Jurkat, Clone E6-1 (cell line): ENCODE data around the gene LIFR.
A peak's percentile ranks its signal among the peaks of the same experiment; 100 is the strongest.
"Not testable (repeated sequence)": the region's sequence is repeated elsewhere in the genome, so short reads cannot be mapped to it uniquely, and the experiment has no call there.

ENCODE experiments used
- DNase-seq: peaks from one replicate; pipeline ENCODE4 v3.0.0-alpha.2; 2011; ENCODE audit warnings: low read depth, low spot score
- H3K4me3 ChIP-seq: 2 replicates; pipeline ENCODE4 v1.5.1; 2011; ENCODE audit warnings: mild to moderate bottlenecking, low read length, control low read depth, moderate library complexity

Gene LIFR

DNA sequence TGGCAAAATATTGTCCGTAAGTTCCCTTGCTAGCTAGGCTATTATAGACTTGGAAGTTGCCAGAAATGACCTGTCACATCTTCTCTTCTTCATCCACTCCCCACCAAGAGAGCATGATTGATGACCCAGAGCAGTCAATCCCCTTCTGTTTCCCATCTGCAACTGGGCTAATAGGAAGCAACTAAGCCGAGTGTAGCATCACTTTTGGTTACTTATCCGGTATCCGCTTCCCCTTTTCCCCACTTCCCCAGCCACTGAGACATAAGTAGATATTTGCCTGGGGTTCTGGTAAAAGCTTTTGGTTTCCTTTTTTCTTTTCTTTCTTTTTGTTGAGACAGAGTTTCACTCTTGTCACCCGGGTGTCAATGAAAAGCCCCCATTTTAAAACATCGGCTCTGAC, 29.4 kb upstream of the LIFR start:
- no peak overlapping the region for H3K4me3 ChIP-seq
- DNase-seq = no peak

DNA sequence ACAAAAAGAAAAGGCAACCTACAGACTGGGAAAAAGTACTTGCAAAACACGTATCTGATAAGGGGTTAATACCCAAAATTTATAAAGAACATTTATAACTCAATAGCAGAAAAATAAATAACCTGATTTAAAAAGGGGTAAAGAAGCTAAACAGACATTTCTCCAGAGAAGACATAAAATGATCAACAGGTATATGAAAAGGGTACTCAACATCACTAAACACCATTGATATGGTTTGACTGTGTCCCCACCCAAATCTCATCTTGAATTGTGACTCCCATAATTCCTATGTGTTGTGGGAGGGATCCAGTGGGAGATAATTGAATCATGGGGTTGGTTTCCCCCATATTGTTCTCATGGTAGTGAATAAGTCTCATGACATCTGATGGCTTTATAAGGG, 27.1 kb upstream of the LIFR start:
- H3K4me3 ChIP-seq = no peak overlapping the region
- no peak for DNase-seq

DNA sequence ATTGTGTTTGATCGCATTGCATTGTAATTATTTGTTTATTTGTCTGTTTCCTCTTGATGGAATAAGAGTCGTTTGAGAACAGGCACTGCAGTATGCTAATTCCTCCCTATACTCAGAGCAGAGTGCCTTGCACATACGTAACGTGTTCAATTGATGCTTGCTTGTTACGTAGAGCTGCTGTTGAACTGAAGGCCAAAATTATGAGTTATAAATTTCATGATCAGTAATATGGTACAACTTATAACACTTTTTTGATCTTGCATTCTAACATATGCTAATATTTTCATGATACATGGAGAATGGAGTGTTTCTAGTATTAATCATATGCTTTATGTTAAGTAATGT, 26.5 kb upstream of the LIFR start:
- no peak for DNase-seq
- H3K4me3 ChIP-seq = no peak overlapping the region

DNA sequence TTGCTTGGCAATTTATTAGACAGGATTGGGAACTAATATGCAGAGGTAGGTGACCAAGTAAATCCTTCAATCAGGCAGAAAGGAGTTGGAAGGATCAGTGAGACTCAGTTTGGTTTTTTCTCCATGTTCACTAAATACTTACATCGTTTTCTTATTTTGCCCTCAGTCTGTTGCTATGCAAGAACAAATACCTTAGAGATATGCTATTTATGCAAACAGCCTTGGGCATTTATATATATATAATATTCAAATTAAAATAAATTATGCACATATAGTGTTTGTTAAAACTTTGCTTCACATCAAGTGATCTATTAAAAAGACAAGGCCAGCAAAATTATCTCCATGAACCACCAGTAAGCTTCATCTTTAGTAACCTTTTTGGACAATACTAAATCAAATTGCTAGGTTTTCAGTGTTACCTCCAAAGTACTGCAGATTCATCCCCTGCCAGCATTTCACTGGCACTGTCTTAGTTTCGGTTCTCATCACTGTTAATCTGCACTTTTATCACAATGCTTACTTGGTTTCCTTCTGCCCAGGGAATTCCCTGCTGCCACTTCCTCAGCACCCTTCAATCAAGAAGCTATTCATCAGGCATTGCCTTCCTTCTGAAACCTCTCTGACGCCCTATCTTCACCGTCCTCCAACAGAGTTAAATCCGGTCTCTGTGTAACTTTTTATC, 26.0 kb upstream of the LIFR start:
- no peak for DNase-seq
- H3K4me3 ChIP-seq = no peak overlapping the region

DNA sequence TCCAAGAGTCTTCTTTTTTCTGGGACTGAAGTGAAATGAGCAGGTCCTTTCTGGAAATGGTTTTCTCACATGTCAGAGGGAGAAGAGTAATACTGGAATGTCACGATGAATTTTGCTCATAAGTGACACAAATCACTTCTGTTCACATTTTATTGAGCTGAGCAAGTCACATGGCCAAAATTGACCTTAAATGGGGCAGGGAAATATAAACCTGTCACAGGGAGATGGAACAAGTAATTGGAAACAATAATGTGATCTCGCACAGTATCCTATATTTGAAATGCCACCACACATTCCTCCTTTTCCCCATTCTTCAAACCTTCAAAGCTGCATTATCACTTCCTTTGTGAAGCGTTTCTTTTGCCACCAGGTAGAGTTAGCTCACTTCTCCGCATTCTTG, 25.2 kb upstream of the LIFR start:
- DNase-seq = no peak
- no peak overlapping the region for H3K4me3 ChIP-seq

DNA sequence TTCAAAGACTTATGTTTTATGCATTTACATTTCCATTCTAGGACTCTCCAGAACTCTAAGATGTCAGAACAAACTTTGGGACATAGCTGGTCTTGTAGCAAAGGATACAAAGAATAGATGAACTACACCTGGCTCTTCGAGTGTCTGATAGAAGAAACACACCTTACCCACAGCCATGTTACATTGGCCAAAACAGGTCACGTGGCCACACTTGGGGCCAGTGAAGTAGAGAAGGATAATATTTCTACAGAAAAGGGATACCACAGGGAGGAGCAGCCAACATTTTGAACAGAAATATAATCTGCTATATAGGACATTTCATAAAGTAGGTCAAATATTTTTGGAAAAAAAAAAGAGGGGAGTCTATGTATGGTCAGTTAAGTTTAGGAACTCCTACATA, 22.7 kb upstream of the LIFR start:
- DNase-seq = no peak

DNA sequence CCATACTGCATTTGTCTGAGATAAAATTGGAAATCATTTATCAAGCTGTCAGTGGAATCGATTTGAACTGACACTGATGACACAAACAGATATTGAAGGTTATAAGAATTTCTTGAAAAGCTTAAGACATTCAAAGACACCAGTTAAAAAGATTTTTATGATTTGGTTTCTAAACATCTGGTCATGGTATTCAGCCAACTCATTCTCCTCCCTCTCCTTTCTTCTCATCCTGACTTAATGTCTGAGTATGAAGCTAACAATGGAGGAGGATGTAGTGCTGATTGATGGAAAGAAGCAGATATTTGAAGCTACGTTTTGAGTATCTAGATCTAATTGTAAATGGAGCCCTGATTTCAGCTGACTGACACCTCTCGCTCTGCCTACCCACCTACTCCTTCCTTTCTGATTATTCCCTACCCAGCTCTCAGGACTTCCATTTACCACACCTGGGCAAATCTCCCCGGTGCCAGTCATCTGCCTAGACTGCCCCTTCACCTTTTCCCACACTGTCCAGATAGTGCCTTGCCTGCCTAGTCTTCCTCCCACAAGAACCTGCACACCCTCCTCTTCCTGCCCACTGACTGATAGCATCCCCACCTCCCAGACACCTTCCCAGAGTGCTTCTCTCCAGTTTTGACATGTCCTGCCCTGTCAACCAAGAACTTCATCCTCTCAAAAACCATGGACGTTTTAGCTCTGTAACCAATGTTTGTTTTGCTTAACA, 20.7 kb upstream of the LIFR start:
- no peak overlapping the region for H3K4me3 ChIP-seq
- no peak for DNase-seq

More for the DNA sequence above, 22.7 kb upstream of the LIFR start:
- no peak overlapping the region for H3K4me3 ChIP-seq

DNA sequence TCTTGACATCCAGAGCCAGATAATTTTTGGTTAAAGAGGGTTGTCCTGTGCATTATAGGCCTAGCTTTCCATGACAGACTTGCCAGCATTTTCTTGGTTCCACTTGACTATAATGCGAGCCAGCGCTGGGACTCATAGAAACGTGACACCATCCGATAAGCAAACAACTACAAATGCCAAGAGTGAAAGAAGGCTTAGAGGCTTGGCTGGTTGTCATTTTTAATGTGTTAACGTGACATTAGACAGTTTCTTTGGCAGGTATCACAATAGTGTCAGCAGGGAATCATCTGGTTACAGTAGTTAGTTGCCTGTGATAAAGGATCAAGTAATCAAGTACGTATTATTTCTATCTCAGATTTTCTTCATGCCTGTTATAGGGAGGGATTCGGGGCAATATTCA, 20.0 kb upstream of the LIFR start:
- H3K4me3 ChIP-seq = no peak overlapping the region
- no peak for DNase-seq

DNA sequence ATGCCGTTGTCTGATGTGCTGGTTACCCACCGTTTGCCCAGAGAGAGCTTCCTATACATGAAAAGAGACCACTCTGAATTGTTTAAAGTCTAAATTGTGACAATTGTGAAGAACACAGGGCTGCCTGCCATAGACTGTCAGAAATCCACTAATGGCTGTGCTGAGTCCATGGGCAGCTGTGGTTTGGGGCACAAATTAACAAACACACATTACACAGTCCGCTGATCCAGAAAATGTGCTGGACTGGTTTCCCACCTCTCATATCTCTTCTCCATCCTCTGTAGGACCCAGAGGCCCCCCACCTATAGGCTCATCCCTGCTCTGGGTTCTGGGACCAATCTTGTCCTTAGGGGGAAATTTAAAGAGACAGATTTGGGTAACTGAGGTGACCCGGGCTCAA, 19.0 kb upstream of the LIFR start:
- no peak for DNase-seq
- H3K4me3 ChIP-seq = no peak overlapping the region

DNA sequence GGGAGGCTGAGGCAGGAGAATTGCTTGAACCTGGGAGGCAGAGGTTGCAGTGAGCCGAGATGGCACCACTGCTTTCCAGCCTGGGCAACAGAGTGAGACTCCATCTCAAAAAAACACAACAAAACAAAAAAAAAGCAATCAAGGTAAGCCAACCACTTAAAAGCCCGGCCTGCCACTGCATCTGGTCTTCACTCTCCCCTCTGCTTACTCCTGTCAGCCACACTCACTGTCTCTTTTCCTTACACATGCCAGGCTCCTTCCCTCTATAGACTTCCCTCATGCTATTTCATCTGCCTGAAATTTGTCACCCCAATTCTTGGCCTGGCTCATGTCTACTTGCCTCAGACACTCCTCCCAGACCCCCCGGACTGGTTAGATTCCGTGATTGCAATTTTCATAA, 17.6 kb upstream of the LIFR start:
- no peak for DNase-seq
- H3K4me3 ChIP-seq = no peak overlapping the region

DNA sequence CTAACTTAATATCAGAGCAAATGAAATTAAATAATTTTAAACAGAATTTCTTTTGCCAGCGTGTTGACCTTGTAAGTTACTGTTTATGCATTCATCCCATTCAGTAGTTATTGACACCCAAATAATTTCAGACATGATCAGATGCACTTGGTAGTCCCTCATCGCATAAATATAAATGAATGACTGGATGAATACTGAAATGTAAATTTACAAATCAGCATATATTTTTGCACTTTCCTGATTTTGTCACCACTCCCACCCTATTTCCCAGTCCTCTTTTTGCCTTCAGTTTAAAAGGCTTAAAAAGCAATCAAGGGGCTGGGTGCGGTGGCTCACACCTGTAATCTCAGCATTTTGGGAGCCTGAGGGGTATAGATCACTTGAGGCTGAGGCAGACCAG, 17.1 kb upstream of the LIFR start:
- no peak overlapping the region for H3K4me3 ChIP-seq
- no peak for DNase-seq

DNA sequence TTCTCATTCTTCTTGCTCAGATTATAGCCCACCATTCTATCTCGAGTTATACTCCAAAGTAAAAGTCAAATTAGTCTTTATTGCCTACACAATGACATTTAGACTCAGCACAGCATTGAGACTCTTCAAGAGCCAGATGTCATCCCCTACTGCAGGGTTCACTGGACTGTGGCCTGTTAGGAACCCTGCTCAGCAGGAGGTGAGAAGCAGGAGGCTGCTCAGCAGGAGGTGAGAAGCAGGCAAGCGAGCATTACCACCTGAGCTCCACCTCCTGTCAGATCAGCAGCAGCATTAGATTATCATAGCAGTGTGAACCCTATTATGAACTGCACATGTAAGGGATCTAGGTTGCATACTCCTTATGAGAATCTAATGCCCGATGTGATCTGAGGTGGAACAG, 12.7 kb upstream of the LIFR start:
- no peak for DNase-seq

DNA sequence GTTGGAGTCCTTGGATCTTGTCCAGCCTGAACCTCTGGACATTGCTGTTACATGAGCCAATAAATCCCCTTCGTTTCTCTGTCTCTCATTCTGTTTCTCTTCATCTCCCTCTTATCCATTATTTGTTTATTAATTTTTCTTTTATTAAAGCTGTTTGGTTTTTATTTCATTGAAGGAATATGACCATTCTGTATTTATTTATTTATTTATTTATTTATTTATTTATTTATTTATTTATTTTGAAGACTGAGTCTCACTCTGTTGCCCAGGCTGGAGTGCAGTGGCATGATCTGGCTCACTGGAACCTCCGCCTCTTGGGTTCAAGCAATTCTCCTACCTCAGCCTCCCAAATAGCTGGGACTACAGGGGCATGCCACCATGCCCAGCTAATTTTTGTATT, 10.9 kb upstream of the LIFR start:
- H3K4me3 ChIP-seq = not testable (repeated sequence)

More for the DNA sequence above, 12.7 kb upstream of the LIFR start:
- no peak overlapping the region for H3K4me3 ChIP-seq

DNA sequence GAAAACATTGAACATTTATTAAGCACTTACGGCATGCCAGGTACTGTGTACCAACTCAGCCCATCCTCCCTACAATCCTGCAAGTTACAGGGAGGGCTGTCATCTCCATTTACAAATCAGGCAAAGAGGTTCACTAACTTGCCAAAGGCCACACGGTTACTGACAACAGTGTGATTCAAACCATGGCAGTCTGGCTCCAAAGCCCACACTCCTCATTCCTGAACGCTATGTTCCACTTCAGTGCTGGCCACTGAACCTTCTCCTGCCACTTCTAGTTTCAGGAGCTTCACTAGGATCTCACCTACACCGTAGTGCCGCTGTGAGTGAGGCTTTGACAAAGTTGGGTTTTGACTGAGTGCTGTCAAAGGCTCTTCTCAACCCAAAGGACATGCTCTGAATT, 7.2 kb upstream of the LIFR start:
- H3K4me3 ChIP-seq = no peak overlapping the region
- DNase-seq = no peak

More for the DNA sequence above, 10.9 kb upstream of the LIFR start:
- DNase-seq = not testable (repeated sequence)

DNA sequence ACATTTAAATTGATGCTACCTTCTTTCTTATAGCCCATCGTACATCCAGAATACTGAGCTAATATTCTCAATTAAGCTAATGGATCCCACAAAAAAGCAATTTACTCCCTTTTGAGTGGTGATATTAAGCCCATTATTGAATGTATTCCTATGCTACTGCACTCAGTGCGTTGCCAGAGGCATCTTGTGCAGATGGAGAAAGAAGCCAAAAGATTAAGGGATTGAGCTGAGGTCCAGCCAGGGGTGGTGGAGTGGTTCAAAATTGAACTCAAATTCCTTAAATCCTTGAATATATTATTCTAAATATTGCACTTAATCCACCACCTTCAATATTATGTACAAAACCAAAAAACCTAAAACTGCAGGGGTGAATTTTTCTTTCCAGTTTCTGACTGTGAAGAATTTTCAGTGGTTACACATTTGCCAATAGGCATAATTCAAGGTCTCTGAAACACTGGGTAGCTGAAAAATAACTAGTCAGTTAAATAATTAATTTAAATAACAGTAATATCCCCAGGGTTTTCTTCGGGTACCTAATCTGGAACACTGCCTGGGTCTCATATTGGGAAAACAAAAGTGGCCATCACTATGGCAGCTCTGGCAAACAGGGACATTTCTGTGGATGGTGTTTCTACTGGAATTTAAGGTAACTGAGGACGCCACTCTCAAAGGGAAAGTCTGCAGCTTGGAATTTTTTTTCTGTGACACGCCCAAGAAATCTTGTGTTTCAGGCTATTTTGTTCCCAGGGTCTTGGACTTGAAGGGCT, 6.2 kb upstream of the LIFR start:
- H3K4me3 ChIP-seq = no peak overlapping the region
- no peak for DNase-seq

DNA sequence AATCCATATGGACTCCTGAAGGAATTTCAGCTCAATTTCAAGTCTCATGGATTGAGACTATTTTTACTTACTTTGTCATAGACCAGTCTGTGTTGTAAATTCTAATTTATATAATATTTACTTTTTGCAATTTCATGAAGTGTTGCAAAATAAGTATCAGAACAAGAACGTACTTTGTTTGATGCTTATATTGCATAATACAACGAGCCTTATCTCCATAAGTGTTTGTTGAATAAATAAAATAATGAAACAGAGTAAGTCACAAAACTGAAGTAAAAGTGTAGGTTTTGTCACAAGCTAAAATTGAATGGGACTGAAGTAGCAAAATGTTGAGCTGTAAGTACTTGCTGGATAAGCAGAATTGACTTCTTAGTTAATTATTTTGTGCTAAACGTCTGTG, 3.0 kb upstream of the LIFR start:
- no peak overlapping the region for H3K4me3 ChIP-seq
- no peak for DNase-seq

DNA sequence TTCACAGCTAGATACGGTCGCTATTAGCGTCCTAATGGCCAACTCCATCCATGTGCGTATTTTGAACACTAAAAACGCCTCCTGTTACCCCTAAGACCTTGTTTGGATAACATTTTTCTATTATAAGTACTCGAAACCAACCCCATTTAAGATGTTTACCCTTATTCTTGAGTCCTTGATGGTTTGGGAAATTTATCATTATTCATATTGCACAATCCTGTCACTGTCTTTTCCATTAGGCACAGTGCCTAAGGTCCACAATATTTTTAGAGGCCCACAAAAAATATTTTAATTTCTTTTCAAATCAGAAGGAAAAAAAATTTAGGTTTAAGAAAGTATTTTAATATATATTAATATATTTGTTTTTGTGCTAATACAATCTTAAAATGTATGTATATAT, 1.3 kb upstream of the LIFR start:
- H3K4me3 ChIP-seq = no peak overlapping the region
- no peak for DNase-seq

DNA sequence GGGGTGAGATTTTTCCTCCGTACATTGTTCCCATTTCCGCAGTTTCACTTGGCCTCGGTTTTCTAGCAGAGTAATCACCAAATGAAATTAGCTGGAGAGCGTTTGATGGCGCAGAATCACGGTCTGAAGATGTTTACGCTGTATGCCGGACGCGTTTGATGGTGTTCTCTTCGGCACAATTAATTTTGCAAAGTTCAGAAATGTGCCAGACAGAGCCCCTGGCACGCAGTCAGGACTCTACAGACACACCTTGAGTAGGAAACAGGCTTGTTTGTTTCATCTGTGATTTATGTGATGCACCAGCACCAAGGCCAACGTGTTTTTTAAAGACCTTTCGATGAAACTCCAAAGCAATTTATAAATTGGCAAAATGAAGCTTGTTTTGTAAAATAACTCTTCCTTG, 863 bp upstream of the LIFR start:
- no peak for DNase-seq
- peak overlapping the region; percentile 68 for H3K4me3 ChIP-seq

DNA sequence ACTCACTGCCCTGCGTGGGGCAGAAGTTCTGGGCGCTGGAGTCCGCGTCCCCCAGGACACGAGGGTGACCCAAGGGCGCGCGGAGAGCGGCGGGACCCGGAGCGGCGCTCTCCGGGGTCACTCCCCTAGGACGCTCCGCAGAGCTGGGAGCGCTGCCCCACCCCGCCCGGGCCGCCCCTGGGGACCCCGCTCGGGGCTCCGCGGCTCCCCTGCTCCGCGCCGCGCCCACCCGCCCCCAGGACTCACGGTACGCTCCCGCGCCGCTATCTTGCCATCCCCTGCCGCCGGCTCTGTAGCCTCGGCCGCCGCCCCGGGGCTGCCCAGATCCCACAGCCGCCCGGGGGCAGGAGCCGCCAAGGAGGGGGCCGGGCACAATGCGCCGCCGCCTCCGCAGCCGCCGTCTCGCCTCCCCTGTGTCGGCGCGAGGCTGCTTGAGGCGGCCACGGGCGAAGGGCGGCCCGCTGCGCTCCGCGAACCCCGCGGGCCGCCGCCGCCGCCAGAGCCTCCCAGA, 303 bp downstream of the LIFR start:
- DNase-seq = no peak
- peak overlapping the region; percentile 10; the same call in 1 of the 2 replicates for H3K4me3 ChIP-seq

DNA sequence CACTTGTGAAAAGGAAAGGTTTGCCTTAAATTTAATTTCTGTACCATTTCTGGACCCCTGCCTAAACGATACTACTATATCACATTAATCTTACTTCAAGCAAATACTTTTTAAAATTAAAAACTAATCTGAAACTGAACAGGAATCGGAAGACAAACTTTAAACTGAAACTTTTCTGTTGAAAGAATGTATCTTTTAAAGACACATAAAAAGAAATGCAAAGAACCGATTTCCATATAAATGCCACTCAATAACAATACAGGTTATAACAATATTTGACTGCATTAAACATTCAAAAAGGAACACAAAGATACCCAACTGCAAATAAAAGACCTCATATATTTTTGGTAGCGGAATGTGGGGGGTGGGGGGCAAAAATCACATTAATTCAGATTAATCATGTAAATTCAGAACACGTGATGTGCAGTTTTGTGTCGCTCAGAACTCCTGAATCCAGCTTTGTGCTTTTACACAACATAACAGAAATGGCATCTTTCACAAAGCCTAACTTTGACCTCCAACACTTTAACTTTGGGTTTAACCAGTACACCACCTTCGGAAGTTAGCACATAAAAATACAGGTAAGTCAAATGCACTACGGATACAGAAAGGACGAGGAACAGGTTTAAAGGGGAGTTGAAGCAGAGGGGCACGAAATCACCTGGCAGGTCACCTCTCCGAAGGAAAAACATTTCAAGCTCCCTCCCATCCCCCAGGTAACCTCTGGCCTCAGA, 925 bp downstream of the LIFR start:
- no peak overlapping the region for H3K4me3 ChIP-seq
- no peak for DNase-seq
